KG1 (cell line): ENCODE measurements around the gene TMTC3.

ENCODE experiments used
- DNase-seq: peaks from one replicate; lab custom pipeline; 2025; lab: John Stamatoyannopoulos, UW

TMTC3 gene

GRCh38 chr12:88227263-88227662 is 85.2 kb downstream of the TMTC3 start:
- no peak for DNase-seq

GRCh38 chr12:88227871-88228270 is 85.8 kb downstream of the TMTC3 start:
- DNase-seq, result no peak

GRCh38 chr12:88228720-88229119 is 86.6 kb downstream of the TMTC3 start:
- DNase-seq, result no peak

- DNase-seq, result no peak
These were observed 88.2 kb downstream of the TMTC3 start for GRCh38 chr12:88230271-88230670.

GRCh38 chr12:88235183-88235833 is 93.2 kb downstream of the TMTC3 start:
- DNase-seq, result no peak

GRCh38 chr12:88237954-88238353 is 95.8 kb downstream of the TMTC3 start:
- DNase-seq, result no peak

- DNase-seq, result no peak
These were observed 96.3 kb downstream of the TMTC3 start for GRCh38 chr12:88238406-88238805.

GRCh38 chr12:88241862-88242570 is 99.9 kb downstream of the TMTC3 start:
- DNase-seq, result no peak

DNA sequence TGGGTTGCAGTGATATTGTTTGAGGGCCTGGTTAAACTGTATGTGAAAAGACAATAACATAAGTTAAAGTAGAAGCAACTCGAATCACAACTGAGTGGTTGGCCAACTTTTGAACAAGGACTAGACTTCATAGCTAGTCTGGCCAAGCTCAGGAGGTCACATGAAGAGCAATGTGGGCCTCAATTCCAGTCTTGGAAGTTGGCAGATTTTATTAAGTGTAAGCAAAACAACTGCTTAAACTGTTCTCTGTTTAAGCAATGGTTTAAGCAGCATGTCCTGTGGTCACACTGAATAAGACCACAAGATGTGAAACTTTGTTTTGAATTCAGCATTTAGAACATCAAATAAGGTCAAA is 100.4 kb downstream of the TMTC3 start:
- no peak for DNase-seq

- no peak for DNase-seq
These were observed 100.8 kb downstream of the TMTC3 start for GRCh38 chr12:88242939-88243338.

- no peak for DNase-seq
These were observed 101.9 kb downstream of the TMTC3 start for GRCh38 chr12:88243982-88244381.

DNA sequence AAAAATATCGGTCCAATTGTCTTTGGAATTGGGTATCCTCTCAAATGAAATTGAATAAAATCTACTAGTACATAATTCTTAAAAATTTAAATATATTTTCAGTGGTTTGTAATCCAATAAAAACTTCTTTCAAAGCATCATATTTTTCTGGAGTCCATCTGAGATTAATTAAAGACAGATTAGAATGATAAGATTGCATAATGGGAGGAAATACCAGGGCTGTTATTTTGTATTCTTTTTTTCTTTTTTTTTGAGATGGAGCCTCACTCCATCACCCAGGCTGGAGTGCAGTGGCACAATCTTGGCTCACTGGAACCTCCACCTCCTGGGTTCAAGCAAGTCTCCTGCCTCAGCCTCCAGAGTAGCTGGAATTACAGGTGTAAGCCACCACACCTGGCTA is 103.8 kb downstream of the TMTC3 start:
- DNase-seq, result no peak

GRCh38 chr12:88247241-88247643 is 105.1 kb downstream of the TMTC3 start:
- no peak for DNase-seq

DNA sequence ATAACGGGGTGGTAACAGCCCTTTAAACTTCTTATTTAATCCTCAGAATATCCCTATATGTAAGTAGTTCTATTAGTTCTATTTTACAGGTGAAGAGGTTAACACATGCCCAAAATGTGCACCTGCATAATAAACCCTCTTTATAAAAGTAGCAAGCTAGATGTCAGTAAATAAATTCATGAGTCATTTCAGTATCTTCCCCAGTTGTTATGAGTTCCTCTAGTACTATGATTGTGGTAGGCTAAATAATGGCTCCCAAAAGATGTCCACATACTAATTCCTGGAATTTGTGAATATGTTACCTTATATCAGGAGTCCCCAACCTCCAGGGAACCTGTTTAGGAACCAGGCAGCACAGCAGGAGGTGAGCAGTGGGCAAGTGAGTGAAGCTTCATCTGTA is 106.5 kb downstream of the TMTC3 start:
- DNase-seq, result no peak
